SK-N-SH treated with all-trans-retinoic acid at 6 μM for 48 hours (cell line): Measurements from ENCODE around the gene OR52I2.

Experiments used
- BACH2 ChIP-seq: fragments of 250-450 bp; sonication (Bioruptor Pico); IDR thresholded peaks from 2 replicates; pipeline ENCODE4 v1.9.0; 2021; ENCODE audit warnings: mild to moderate bottlenecking, borderline replicate concordance
- CSDC2 ChIP-seq: fragments of 250-450 bp; sonication (Bioruptor Pico); IDR thresholded peaks from 2 replicates; pipeline ENCODE4 v1.5.0; 2020; ENCODE audit warnings: mild to moderate bottlenecking, moderate library complexity
- ESRRG ChIP-seq: fragments of 250-450 bp; sonication (Bioruptor Pico); IDR thresholded peaks from 2 replicates; pipeline ENCODE4 v1.6.1; 2021; ENCODE audit warnings: mild to moderate bottlenecking
- GLIS3 ChIP-seq: fragments of 250-450 bp; sonication (Bioruptor Pico); IDR thresholded peaks from 2 replicates; pipeline ENCODE4 v1.5.0; 2020; ENCODE audit warnings: mild to moderate bottlenecking, moderate library complexity
- OSR1 ChIP-seq: fragments of 250-450 bp; sonication (Bioruptor Pico); IDR thresholded peaks from 2 replicates; pipeline ENCODE4 v1.8.0; 2022; ENCODE audit warnings: moderate library complexity, mild to moderate bottlenecking, inconsistent platforms
- PPARA ChIP-seq: fragments of 250-450 bp; sonication (Bioruptor Pico); IDR thresholded peaks from 2 replicates; pipeline ENCODE4 v1.5.0; 2020; ENCODE audit warnings: mild to moderate bottlenecking, borderline replicate concordance
- RARB ChIP-seq: fragments of 250-450 bp; sonication (Bioruptor Pico); IDR thresholded peaks from 2 replicates; pipeline ENCODE4 v1.8.0; 2021; ENCODE audit warnings: mild to moderate bottlenecking, moderate library complexity
- SNAI2 ChIP-seq: fragments of 250-450 bp; sonication (Bioruptor Pico); IDR thresholded peaks from 2 replicates; pipeline ENCODE4 v1.5.0; 2020; ENCODE audit warnings: mild to moderate bottlenecking, moderate library complexity
- ZC3H10 ChIP-seq: fragments of 250-450 bp; sonication (Bioruptor Pico); IDR thresholded peaks from 2 replicates; pipeline ENCODE4 v1.5.1; 2021; ENCODE audit warnings: mild to moderate bottlenecking, moderate library complexity
- ZFP30 ChIP-seq: fragments of 450-650 bp; formaldehyde crosslinking; IDR thresholded peaks from 2 replicates; pipeline ENCODE4 v1.5.0; 2022; ENCODE audit warnings: mild to moderate bottlenecking, moderate library complexity
- ZNF8 ChIP-seq: fragments of 450-650 bp; formaldehyde crosslinking; IDR thresholded peaks from 2 replicates; pipeline ENCODE4 v1.5.0; 2020; ENCODE audit warnings: mild to moderate bottlenecking, moderate library complexity
- TF ChIP-seq, protein P1 (sequence below): fragments of 250-450 bp; sonication (Bioruptor Pico); IDR thresholded peaks from 2 replicates; pipeline ENCODE4 v1.5.1; 2021; ENCODE audit warnings: mild to moderate bottlenecking, moderate library complexity
- TF ChIP-seq, protein P2 (sequence below): fragments of 250-450 bp; sonication (Bioruptor Pico); IDR thresholded peaks from 2 replicates; pipeline ENCODE4 v1.8.0; 2021; ENCODE audit warnings: low read depth, mild to moderate bottlenecking, moderate library complexity, borderline replicate concordance

DNA sequence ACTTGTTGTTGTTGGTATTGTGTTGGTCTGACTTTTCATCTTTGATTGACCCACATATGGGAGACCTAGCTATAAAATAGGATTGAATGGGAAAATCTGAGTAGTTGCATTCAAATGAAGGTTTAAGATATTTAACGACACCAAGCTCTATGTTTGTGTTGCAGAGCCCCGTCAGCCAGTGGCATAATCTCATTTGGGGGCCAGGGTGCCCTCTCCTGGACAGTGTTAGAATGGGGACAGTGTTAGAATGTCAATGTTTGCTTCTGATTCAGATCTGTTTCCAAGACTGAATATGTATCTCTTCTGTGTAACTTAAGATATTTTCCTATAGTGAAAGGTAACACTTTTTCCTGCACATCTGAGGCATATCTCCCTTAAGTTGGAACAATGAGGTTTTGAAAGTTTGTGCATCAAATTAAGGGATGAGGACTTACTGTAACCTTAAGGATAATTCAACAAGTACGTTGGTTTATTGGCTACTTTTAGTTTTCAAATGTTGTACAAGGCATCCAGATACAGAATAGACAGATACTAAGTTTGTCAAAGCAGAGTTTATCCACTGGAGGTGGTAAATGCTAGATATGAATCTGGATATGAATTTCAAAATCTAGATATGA is 41.8 kb upstream of the OR52I2 start:
- TF ChIP-seq, protein P1, sequence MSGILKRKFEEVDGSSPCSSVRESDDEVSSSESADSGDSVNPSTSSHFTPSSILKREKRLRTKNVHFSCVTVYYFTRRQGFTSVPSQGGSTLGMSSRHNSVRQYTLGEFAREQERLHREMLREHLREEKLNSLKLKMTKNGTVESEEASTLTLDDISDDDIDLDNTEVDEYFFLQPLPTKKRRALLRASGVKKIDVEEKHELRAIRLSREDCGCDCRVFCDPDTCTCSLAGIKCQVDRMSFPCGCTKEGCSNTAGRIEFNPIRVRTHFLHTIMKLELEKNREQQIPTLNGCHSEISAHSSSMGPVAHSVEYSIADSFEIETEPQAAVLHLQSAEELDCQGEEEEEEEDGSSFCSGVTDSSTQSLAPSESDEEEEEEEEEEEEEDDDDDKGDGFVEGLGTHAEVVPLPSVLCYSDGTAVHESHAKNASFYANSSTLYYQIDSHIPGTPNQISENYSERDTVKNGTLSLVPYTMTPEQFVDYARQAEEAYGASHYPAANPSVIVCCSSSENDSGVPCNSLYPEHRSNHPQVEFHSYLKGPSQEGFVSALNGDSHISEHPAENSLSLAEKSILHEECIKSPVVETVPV (CRISPR knock-in tag), result no peak
- TF ChIP-seq ESRRG (CRISPR knock-in tag) (no peak), ZFP30 (no peak), CSDC2 (no peak), GLIS3 (CRISPR knock-in tag) (no peak), RARB (CRISPR knock-in tag) (no peak), ZNF8 (CRISPR knock-in tag) (no peak), OSR1 (no peak), SNAI2 (no peak), BACH2 (CRISPR knock-in tag) (no peak), ZC3H10 (no peak), PPARA (no peak)
- TF ChIP-seq, protein P2, sequence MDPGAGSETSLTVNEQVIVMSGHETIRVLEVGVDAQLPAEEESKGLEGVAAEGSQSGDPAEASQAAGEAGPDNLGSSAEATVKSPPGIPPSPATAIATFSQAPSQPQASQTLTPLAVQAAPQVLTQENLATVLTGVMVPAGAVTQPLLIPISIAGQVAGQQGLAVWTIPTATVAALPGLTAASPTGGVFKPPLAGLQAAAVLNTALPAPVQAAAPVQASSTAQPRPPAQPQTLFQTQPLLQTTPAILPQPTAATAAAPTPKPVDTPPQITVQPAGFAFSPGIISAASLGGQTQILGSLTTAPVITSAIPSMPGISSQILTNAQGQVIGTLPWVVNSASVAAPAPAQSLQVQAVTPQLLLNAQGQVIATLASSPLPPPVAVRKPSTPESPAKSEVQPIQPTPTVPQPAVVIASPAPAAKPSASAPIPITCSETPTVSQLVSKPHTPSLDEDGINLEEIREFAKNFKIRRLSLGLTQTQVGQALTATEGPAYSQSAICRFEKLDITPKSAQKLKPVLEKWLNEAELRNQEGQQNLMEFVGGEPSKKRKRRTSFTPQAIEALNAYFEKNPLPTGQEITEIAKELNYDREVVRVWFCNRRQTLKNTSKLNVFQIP (CRISPR knock-in tag), result no peak
